Measurements from ENCODE around the gene NUMBL.

DNA sequence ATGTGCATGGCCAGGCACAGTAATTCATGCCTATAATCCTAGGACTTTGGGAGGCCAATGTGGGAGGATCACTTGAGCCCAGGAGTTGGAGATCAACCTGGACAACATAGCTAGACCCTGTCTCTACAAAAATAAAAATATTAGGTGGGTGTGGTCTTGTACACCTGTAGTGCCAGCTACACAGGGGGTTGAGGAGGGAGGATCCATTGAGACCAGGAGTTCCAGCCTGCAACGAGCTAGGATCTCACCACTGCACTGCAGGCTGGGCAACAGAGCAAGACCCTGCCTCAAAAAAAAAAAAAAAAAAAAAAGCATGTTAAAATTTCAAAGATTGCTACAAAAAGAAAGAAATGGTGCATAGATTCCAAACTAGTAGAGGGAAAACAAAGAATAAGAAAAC, 52.1 kb downstream of the NUMBL start:
- TF ChIP-seq, protein P1, sequence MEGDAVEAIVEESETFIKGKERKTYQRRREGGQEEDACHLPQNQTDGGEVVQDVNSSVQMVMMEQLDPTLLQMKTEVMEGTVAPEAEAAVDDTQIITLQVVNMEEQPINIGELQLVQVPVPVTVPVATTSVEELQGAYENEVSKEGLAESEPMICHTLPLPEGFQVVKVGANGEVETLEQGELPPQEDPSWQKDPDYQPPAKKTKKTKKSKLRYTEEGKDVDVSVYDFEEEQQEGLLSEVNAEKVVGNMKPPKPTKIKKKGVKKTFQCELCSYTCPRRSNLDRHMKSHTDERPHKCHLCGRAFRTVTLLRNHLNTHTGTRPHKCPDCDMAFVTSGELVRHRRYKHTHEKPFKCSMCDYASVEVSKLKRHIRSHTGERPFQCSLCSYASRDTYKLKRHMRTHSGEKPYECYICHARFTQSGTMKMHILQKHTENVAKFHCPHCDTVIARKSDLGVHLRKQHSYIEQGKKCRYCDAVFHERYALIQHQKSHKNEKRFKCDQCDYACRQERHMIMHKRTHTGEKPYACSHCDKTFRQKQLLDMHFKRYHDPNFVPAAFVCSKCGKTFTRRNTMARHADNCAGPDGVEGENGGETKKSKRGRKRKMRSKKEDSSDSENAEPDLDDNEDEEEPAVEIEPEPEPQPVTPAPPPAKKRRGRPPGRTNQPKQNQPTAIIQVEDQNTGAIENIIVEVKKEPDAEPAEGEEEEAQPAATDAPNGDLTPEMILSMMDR (IDR thresholded peaks at IDR 0.05) = no peak
- TF ChIP-seq POLR2A (IDR thresholded peaks at IDR 0.05) (no peak), POLR2AphosphoS5 (IDR thresholded peaks at IDR 0.05) (no peak), EP300 (IDR thresholded peaks at IDR 0.05) (no peak)

All from suprapubic skin (tissue), 4 donors.